OCI-LY7 (cell line): Measurements from ENCODE around the gene CRABP2.

Source experiments
- CTCF ChIP-seq: fragments of 200-600 bp; sonication (generic); conservative IDR thresholded peaks from 2 replicates; pipeline ENCODE4 v1.5.1; 2014; ENCODE audit warnings: mild to moderate bottlenecking, antibody characterized with exemption, low read length, moderate library complexity, mixed read lengths
- EZH2phosphoT487 ChIP-seq: fragments of 200-600 bp; sonication (generic); IDR thresholded peaks from 2 replicates; pipeline ENCODE4 v1.6.1; 2018; ENCODE audit warnings: low read depth, borderline replicate concordance, mild to moderate bottlenecking, mixed run types, antibody characterized with exemption, low read length, moderate library complexity, mixed read lengths

GRCh38 chr1:156733989-156734584 is 28.7 kb upstream of the CRABP2 start:
- TF ChIP-seq CTCF (no peak), EZH2phosphoT487 (no peak)
